Ishikawa (cell line): ENCODE results near the gene PAK5.

Experiments
- CEBPB ChIP-seq: IDR thresholded peaks from 2 replicates; pipeline ENCODE4 v1.6.1; 2012
- CREB1 ChIP-seq: IDR thresholded peaks from 2 replicates; pipeline ENCODE4 v1.6.1; 2012; ENCODE audit warnings: low read depth
- EGR1 ChIP-seq: IDR thresholded peaks from 2 replicates; pipeline ENCODE4 v1.6.1; 2012
- EP300 ChIP-seq: IDR thresholded peaks from 2 replicates; pipeline ENCODE4 v1.6.1; 2012; ENCODE audit warnings: borderline replicate concordance
- FOXM1 ChIP-seq: IDR thresholded peaks from 2 replicates; pipeline ENCODE4 v1.6.1; 2012; ENCODE audit warnings: low read depth, borderline replicate concordance
- MAX ChIP-seq: IDR thresholded peaks from 2 replicates; pipeline ENCODE4 v1.6.1; 2012
- NFIC ChIP-seq: IDR thresholded peaks from 2 replicates; pipeline ENCODE4 v1.6.1; 2012
- RAD21 ChIP-seq: IDR thresholded peaks from 2 replicates; pipeline ENCODE4 v1.6.1; 2012; ENCODE audit warnings: low read depth
- REST ChIP-seq: IDR thresholded peaks from 2 replicates; pipeline ENCODE4 v1.6.1; 2012; ENCODE audit warnings: low read depth, mild to moderate bottlenecking
- TAF1 ChIP-seq: IDR thresholded peaks from 2 replicates; pipeline ENCODE4 v1.6.1; 2012; ENCODE audit warnings: low read depth, mild to moderate bottlenecking
- TCF12 ChIP-seq: IDR thresholded peaks from 2 replicates; pipeline ENCODE4 v1.6.1; 2012; ENCODE audit warnings: low read depth
- TEAD4 ChIP-seq: IDR thresholded peaks from 2 replicates; pipeline ENCODE4 v1.6.1; 2012
- USF1 ChIP-seq: IDR thresholded peaks from 2 replicates; pipeline ENCODE4 v1.6.1; 2012
- YY1 ChIP-seq: IDR thresholded peaks from 2 replicates; pipeline ENCODE4 v1.6.1; 2012; ENCODE audit warnings: low read depth
- ZBTB7A ChIP-seq: IDR thresholded peaks from 2 replicates; pipeline ENCODE4 v1.6.1; 2012; ENCODE audit warnings: low read depth

The PAK5 gene

GRCh38 chr20:9817654-9818053 lies 21.2 kb downstream of the PAK5 start:
- no peak for TF ChIP-seq USF1
- TF ChIP-seq TEAD4, result no peak
- no peak for TF ChIP-seq TAF1
- TF ChIP-seq FOXM1, result no peak
- no peak for TF ChIP-seq RAD21
- no peak for TF ChIP-seq CREB1
- no peak for TF ChIP-seq NFIC
- TF ChIP-seq REST, result no peak

- TF ChIP-seq USF1 (no peak), NFIC (no peak), CREB1 (no peak), TAF1 (no peak), MAX (no peak), EGR1 (no peak), TEAD4 (no peak), EP300 (no peak), REST (no peak), TCF12 (no peak), YY1 (no peak), RAD21 (no peak), FOXM1 (no peak), ZBTB7A (no peak), CEBPB (no peak)
These were observed 23.2 kb downstream of the PAK5 start for GRCh38 chr20:9815632-9816031.

GRCh38 chr20:9810738-9811137 lies 28.1 kb downstream of the PAK5 start:
- TF ChIP-seq TCF12, result no peak
- TF ChIP-seq TEAD4, result no peak
- TF ChIP-seq TAF1, result no peak
- TF ChIP-seq NFIC, result no peak
- TF ChIP-seq FOXM1, result no peak
- TF ChIP-seq EP300, result no peak
- TF ChIP-seq EGR1, result no peak
- no peak for TF ChIP-seq MAX
- TF ChIP-seq CREB1, result no peak
- no peak for TF ChIP-seq ZBTB7A
- TF ChIP-seq REST, result no peak

- TF ChIP-seq CREB1 (no peak), CEBPB (no peak), REST (no peak), EP300 (no peak), TCF12 (no peak), RAD21 (no peak), TAF1 (no peak), MAX (no peak), TEAD4 (no peak), EGR1 (no peak), ZBTB7A (no peak), FOXM1 (no peak), NFIC (no peak), YY1 (no peak), USF1 (no peak)
These were observed 29.6 kb downstream of the PAK5 start for GRCh38 chr20:9809271-9809670.
